ENCODE data around the gene FAM174A.
A peak's percentile ranks its signal among the peaks of the same experiment; 100 is the strongest.

Gene FAM174A

DNA sequence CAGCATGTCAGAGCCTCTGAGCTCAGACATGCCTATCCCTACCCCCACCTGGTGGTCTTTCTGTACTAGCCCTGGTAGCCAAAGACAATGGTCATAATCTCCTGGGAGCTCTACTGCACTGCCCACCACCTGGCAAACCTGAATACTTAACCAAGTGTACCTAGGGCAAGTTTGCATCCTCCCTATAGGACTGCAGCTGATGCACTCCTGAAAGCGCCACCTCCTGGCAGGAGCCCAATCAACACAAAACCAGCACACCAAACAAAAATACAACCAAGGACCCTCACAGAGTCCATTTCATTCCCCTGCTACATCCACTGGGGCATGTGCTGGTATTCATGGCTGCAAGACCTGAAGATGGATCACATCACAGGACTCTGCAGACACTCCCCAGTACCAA lies 14.8 kb upstream of the FAM174A start:
- Histone ChIP-seq H3K27me3 (no peaks in the 10 kb centered on the region), H3K4me1 (no peaks in the 10 kb centered on the region), H4K20me1 (no peaks in the 10 kb centered on the region)

DNA sequence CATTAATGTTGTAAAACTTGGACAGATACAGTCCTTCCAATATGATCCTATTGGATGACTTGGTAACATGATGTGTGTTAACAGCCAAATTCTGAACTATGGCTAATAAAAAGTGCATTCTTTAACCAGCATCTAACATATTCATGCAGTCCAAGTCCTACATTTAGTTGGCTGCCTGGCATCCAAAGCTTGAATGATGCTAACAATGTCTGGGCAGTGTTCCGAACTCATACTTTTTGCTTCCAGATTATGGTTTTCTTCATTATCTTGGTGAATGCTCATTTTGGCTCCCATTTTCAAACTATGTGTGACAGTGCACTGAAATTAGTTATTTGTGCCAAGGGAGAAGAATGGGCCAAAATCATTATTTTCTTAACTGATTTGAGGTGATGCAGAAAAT lies 2.8 kb downstream of the FAM174A start:
- Histone ChIP-seq H4K20me1 (0 out of 22 replicates have a peak, but pooled peaks cover 0 to 3% (median 0%) of the 10 kb centered on the region in 11 experiments), H3K4me2 (peak overlapping the region in 2 of 11 experiments; percentile 91 to 99; a peak in 4 of 22 replicates)
- no peak for TF ChIP-seq Cebpa-rat (IDR thresholded peaks at IDR 0.05)

More for the DNA sequence above, 14.8 kb upstream of the FAM174A start:
- H3K9ac ChIP-seq = no peak overlapping the region
- no peaks in the 10 kb centered on the region for H3K36me3 ChIP-seq
- no peak for TF ChIP-seq Cebpa-rat (IDR thresholded peaks at IDR 0.05)
- H3K4me2 ChIP-seq = no peak overlapping the region
- H3K9me3 ChIP-seq (replicated peaks in 1 of 11) = peaks cover 27 to 47% (median 41%) of the 10 kb centered on the region in 11 experiments
- no peak overlapping the region for H3K4me3 ChIP-seq
- no peak overlapping the region for H3K27ac ChIP-seq

DNA sequence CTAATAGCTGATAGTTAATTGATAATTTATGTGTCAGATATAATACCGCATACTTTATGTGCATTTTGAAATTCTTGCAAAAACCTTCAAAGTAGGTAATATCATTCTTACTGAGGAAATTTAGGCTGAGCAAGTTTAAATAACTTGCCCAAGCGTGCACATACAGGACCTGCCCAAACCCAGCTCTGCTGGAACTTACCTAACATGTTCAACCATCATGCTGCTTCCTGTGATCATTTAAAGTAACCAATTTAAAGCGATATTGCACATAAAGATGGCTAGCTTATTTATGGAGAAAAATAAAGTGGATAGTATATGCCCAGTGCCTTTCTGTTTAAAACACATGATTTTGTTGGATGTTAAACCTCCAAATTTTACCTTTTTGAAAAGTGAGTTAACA lies 4.3 kb downstream of the FAM174A start:
- Histone ChIP-seq H3K9ac (no peak overlapping the region), H3K36me3 (no peaks in the 10 kb centered on the region), H3K4me3 (no peak overlapping the region), H3K9me3 (replicated peaks in 1 of 11) (no peaks in the 10 kb centered on the region), H3K4me2 (no peak overlapping the region), H3K4me1 (peaks cover 10 to 25% (median 17%) of the 10 kb centered on the region in 10 experiments), H3K27ac (no peak overlapping the region), H4K20me1 (0 out of 22 replicates have a peak, but pooled peaks cover 0 to 3% (median 0%) of the 10 kb centered on the region in 11 experiments), H3K27me3 (no peaks in the 10 kb centered on the region)
- TF ChIP-seq Cebpa-rat (IDR thresholded peaks at IDR 0.05) = no peak

More for the DNA sequence above, 2.8 kb downstream of the FAM174A start:
- peaks cover 10 to 25% (median 20%) of the 10 kb centered on the region in 10 experiments for H3K4me1 ChIP-seq
- no peaks in the 10 kb centered on the region for H3K27me3 ChIP-seq
- H3K9ac ChIP-seq = no peak overlapping the region
- no peak overlapping the region for H3K27ac ChIP-seq
- H3K4me3 ChIP-seq = no peak overlapping the region
- no peaks in the 10 kb centered on the region for H3K36me3 ChIP-seq
- no peaks in the 10 kb centered on the region for H3K9me3 ChIP-seq (replicated peaks in 1 of 11)

DNA sequence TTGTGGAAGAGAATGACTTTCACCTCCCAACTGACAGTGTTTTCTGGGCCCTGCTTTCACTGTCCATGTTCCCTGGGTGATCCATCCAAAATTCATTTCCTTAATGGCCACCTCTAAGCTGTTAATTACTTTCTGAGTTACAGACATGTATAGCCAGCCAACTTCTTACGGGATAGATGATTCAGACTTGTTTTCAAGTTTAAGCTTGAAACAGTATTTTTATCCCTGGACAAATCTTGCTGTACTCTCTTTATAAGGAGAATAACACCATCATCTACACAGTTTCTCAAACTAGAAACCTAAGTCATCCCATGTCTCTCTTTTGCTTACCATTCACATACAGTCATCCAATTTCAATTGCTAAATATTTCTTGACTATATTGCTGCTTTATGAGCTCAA lies 6.9 kb downstream of the FAM174A start:
- H3K27ac ChIP-seq = no peak overlapping the region
- H3K4me2 ChIP-seq = no peak overlapping the region
- H3K9ac ChIP-seq = no peak overlapping the region
- H3K9me3 ChIP-seq (replicated peaks in 1 of 11) = no peaks in the 10 kb centered on the region
- H3K4me3 ChIP-seq = no peak overlapping the region
- peaks cover 0 to 5% (median 0%) of the 10 kb centered on the region in 11 experiments; a peak in 1 of 22 replicates for H3K36me3 ChIP-seq
- H4K20me1 ChIP-seq = 0 out of 22 replicates have a peak, but pooled peaks cover 0 to 3% (median 0%) of the 10 kb centered on the region in 11 experiments
- H3K27me3 ChIP-seq = no peaks in the 10 kb centered on the region
- H3K4me1 ChIP-seq = peaks cover 0 to 10% (median under 1%) of the 10 kb centered on the region in 10 experiments; a peak in 9 of 20 replicates
- no peak for TF ChIP-seq Cebpa-rat (IDR thresholded peaks at IDR 0.05)

DNA sequence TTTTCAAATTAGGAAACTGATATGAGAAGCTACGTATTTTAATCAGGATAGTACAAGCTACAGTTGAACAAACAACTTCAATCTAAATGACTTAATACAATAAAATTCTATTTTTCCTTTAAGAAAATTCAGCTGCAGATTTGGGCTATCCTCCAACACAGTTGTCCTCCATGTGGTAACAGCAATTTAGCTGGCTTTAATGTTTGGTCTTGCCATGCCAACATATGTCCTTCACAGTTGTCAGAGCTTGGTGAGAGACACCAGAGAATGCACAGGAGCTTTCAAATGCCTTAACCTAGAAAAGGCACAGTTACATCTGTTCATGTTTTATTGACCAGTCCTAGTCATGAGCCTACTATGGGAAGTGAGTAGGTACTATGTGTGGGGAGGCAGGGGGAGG lies 10.8 kb downstream of the FAM174A start:
- Histone ChIP-seq H3K4me3 (no peak overlapping the region), H3K9me3 (replicated peaks in 1 of 11) (no peaks in the 10 kb centered on the region), H3K36me3 (peaks cover 0 to 5% (median 0%) of the 10 kb centered on the region in 11 experiments; a peak in 1 of 22 replicates)

DNA sequence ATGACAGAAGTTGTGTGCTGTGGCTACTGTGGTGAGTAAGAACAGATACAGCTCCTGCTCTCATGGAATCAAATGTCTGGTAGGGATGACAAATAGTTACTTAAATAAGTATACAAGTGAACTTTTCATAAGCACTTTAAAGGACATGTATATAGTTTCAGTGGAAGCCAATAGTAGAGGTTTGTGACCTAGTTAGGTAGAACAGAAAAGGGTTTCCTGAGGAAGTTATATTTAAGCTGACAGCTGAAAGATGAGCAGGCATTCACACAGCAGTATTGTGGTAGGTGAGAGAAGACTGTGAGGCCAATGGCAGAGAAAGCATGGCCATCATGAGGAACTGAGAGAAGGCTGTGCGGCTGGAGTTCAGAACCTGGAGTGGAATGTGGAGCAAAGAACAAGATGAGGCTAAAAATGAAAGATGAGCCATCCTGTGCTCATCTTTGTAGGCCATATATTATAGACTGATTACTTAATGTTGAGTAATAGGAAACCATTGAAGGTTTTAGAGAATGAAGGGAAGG lies 15.4 kb downstream of the FAM174A start:
- Histone ChIP-seq H3K4me3 (no peak overlapping the region), H4K20me1 (no peaks in the 10 kb centered on the region), H3K27me3 (no peaks in the 10 kb centered on the region), H3K9me3 (replicated peaks in 1 of 11) (peaks cover 0 to 3% (median 0%) of the 10 kb centered on the region in 11 experiments; a peak in 7 of 22 replicates), H3K4me2 (peak overlapping the region in 8 of 11 experiments; percentile 5 to 55 (median 19); a peak in 7 of 22 replicates), H3K36me3 (peaks cover 0 to 5% (median 0%) of the 10 kb centered on the region in 11 experiments; a peak in 1 of 22 replicates), H3K9ac (no peak overlapping the region), H3K4me1 (peaks cover 0 to 10% (median 6%) of the 10 kb centered on the region in 10 experiments; a peak in 11 of 20 replicates), H3K27ac (no peak overlapping the region)
- no peak for TF ChIP-seq Cebpa-rat (IDR thresholded peaks at IDR 0.05)

More for the DNA sequence above, 10.8 kb downstream of the FAM174A start:
- no peak for TF ChIP-seq Cebpa-rat (IDR thresholded peaks at IDR 0.05)
- no peak overlapping the region for H3K9ac ChIP-seq
- no peaks in the 10 kb centered on the region for H4K20me1 ChIP-seq
- H3K4me1 ChIP-seq = peaks cover 0 to 9% (median 6%) of the 10 kb centered on the region in 10 experiments; a peak in 11 of 20 replicates
- H3K27me3 ChIP-seq = no peaks in the 10 kb centered on the region
- no peak overlapping the region for H3K4me2 ChIP-seq
- no peak overlapping the region for H3K27ac ChIP-seq

DNA sequence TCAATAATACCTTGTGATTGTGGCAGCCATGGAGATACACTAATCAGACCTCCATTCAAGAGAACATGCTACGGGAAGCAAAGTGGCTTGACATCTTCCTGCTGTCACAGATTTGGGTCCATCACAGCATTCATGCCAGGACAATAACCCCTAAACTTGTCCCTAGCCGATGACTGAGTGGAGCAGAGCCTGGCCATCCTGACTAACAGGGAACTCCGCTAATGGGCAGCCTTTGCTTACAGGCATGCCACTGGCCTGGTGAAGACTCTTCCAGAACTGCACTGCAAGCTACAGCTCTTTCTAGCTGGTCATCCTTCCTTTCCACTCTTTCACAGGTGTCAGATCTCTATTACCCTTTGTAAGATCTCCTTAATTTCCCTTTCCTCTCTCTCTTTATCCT lies 16.0 kb downstream of the FAM174A start:
- no peak overlapping the region for H3K4me3 ChIP-seq
- H4K20me1 ChIP-seq = no peaks in the 10 kb centered on the region
- no peak overlapping the region for H3K27ac ChIP-seq
- peaks cover 0 to 10% (median 6%) of the 10 kb centered on the region in 10 experiments; a peak in 11 of 20 replicates for H3K4me1 ChIP-seq
- no peak overlapping the region for H3K9ac ChIP-seq
- no peaks in the 10 kb centered on the region for H3K27me3 ChIP-seq
- TF ChIP-seq Cebpa-rat (IDR thresholded peaks at IDR 0.05) = no peak
- H3K36me3 ChIP-seq = peaks cover 0 to 2% (median 0%) of the 10 kb centered on the region in 11 experiments; a peak in 1 of 22 replicates
- H3K9me3 ChIP-seq (replicated peaks in 1 of 11) = peaks cover 0 to 6% (median 0%) of the 10 kb centered on the region in 11 experiments; a peak in 7 of 22 replicates
- 0 out of 22 replicates have a peak overlapping the region, but pooled peaks of 1 of the 11 experiments have one; percentile 55 for H3K4me2 ChIP-seq

DNA sequence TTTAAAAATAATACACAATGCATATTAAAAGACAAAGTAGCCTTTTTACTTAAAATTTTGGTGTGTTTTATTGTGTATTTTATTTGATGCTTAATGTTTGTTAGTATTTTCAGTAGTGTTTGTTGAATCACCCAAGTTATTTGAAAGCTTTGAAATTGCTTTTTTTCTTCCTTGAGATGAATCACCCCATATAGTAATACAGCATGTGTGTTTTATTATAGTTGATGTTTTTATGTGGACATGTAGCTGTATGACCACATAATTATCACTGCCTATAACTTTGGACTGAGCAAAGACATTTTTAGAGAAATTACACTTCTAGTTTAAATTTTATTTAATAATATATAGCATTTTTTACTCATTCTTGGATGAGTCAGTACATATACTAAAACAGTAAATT lies 18.0 kb downstream of the FAM174A start:
- no peak overlapping the region for H3K9ac ChIP-seq
- H3K4me2 ChIP-seq = no peak overlapping the region
- peaks cover 0 to 6% (median 0%) of the 10 kb centered on the region in 11 experiments; a peak in 7 of 22 replicates for H3K9me3 ChIP-seq (replicated peaks in 1 of 11)
- H3K36me3 ChIP-seq = no peaks in the 10 kb centered on the region
- no peaks in the 10 kb centered on the region for H4K20me1 ChIP-seq
- no peak overlapping the region for H3K4me3 ChIP-seq
- peaks cover 0 to 10% (median 6%) of the 10 kb centered on the region in 10 experiments; a peak in 11 of 20 replicates for H3K4me1 ChIP-seq
- no peaks in the 10 kb centered on the region for H3K27me3 ChIP-seq
- H3K27ac ChIP-seq = no peak overlapping the region
- TF ChIP-seq Cebpa-rat (IDR thresholded peaks at IDR 0.05) = no peak

DNA sequence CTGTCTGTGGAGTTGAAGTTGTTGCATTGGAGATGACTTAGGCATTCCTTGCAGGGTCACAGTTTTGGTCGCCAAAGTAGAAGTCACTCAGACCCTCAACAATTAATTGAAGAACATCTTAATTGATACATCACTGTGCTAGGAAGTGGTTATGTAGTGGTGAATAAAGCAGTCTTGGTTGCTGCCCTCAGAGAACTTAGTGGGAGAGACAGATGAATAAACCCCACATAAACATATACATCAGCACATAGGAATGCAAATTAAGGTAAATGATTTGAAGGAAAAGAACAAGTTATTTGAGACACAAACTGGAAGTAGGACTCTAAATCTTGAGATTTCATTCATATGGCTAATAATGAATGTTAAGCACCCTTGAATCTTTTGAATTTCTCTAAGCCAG lies 25.7 kb downstream of the FAM174A start:
- Histone ChIP-seq H4K20me1 (no peaks in the 10 kb centered on the region), H3K9me3 (replicated peaks in 1 of 11) (0 out of 22 replicates have a peak, but pooled peaks cover 0 to under 1% (median 0%) of the 10 kb centered on the region in 11 experiments), H3K27me3 (no peaks in the 10 kb centered on the region), H3K4me1 (no peaks in the 10 kb centered on the region), H3K4me3 (no peak overlapping the region), H3K9ac (no peak overlapping the region), H3K4me2 (no peak overlapping the region), H3K27ac (no peak overlapping the region), H3K36me3 (peaks cover 0 to 47% (median 14%) of the 10 kb centered on the region in 11 experiments; a peak in 13 of 22 replicates)
- no peak for TF ChIP-seq Cebpa-rat (IDR thresholded peaks at IDR 0.05)
